OCI-LY1 (cell line): ENCODE results near the gene SFT2D3.

Experiments used
- H2AFZ ChIP-seq: fragments of 200-600 bp; sonication (generic), shearing (Covaris generic); 2 replicates; pipeline ENCODE4 v1.6.0; 2014; ENCODE audit warnings: antibody characterized with exemption, mild to moderate bottlenecking, low read length
- H3F3A ChIP-seq: fragments of 200-600 bp; sonication (generic), shearing (Covaris generic); 2 replicates; pipeline ENCODE4 v1.6.0; 2014; ENCODE audit warnings: mild to moderate bottlenecking, antibody characterized with exemption, low read length, moderate library complexity; ENCODE audit not compliant: insufficient read depth
- H3K27ac ChIP-seq: fragments of 200-600 bp; sonication (generic); 2 replicates; pipeline ENCODE4 v1.5.1; 2014; ENCODE audit warnings: low read length, mixed run types, mild to moderate bottlenecking, low read depth; ENCODE audit not compliant: poor library complexity, severe bottlenecking
- H3K27me3 ChIP-seq: fragments of 200-600 bp; sonication (generic); 2 replicates; pipeline ENCODE4 v1.6.0; 2014; ENCODE audit warnings: antibody characterized with exemption, mild to moderate bottlenecking, low read length, moderate library complexity; ENCODE audit not compliant: insufficient read depth
- H3K36me3 ChIP-seq: fragments of 200-600 bp; sonication (generic); 2 replicates; pipeline ENCODE4 v1.6.1; 2014; ENCODE audit warnings: mild to moderate bottlenecking, antibody characterized with exemption, low read length, moderate library complexity, mixed read lengths; ENCODE audit not compliant: insufficient read depth
- H3K4me1 ChIP-seq: fragments of 200-600 bp; sonication (generic); 2 replicates; pipeline ENCODE4 v1.5.1; 2014; ENCODE audit warnings: mild to moderate bottlenecking, low read length, moderate library complexity; ENCODE audit not compliant: insufficient read depth, severe bottlenecking
- H3K4me2 ChIP-seq: fragments of 200-600 bp; sonication (generic), shearing (Covaris generic); 2 replicates; pipeline ENCODE4 v1.6.1; 2014; ENCODE audit warnings: low read length
- H3K4me3 ChIP-seq: fragments of 200-600 bp; sonication (generic); 2 replicates; pipeline ENCODE4 v1.5.1; 2014; ENCODE audit warnings: low read length, low read depth, mild to moderate bottlenecking, mixed read lengths; ENCODE audit not compliant: poor library complexity, severe bottlenecking
- H3K79me2 ChIP-seq: fragments of 200-600 bp; shearing (Covaris generic); 2 replicates; pipeline ENCODE4 v1.6.1; 2016; ENCODE audit warnings: mixed run types, low read length, mixed read lengths; ENCODE audit not compliant: insufficient read depth
- H3K9ac ChIP-seq: fragments of 200-600 bp; sonication (generic), shearing (Covaris generic); 2 replicates; pipeline ENCODE4 v1.6.1; 2014; ENCODE audit warnings: mild to moderate bottlenecking, low read length, mixed read lengths
- H3K9me2 ChIP-seq: fragments of 200-600 bp; sonication (generic), shearing (Covaris generic); 2 replicates; pipeline ENCODE4 v1.6.1; 2014; ENCODE audit warnings: low read depth, mild to moderate bottlenecking, low read length, mixed read lengths
- H3K9me3 ChIP-seq: fragments of 200-600 bp; shearing (Covaris generic); 2 replicates; pipeline ENCODE4 v1.6.1; 2014; ENCODE audit warnings: low read length, mixed read lengths
- H4K20me1 ChIP-seq: fragments of 200-600 bp; sonication (generic), shearing (Covaris generic); 2 replicates; pipeline ENCODE4 v1.6.0; 2016; ENCODE audit warnings: mild to moderate bottlenecking, low read length; ENCODE audit not compliant: insufficient read depth
- EZH2 ChIP-seq: fragments of 200-600 bp; sonication (generic), shearing (Covaris generic); IDR thresholded peaks from 2 replicates; pipeline ENCODE4 v1.8.0; 2017; ENCODE audit warnings: borderline replicate concordance, mixed run types, mild to moderate bottlenecking, antibody characterized with exemption, low read length, moderate library complexity, mixed read lengths
- TF ChIP-seq, protein P1 (sequence below): fragments of 200-600 bp; sonication (generic), shearing (Covaris generic); IDR thresholded peaks from 2 replicates; pipeline ENCODE4 v1.5.1; 2017; ENCODE audit warnings: mild to moderate bottlenecking, antibody characterized with exemption, low read length, moderate library complexity, mixed read lengths

SFT2D3 gene

DNA sequence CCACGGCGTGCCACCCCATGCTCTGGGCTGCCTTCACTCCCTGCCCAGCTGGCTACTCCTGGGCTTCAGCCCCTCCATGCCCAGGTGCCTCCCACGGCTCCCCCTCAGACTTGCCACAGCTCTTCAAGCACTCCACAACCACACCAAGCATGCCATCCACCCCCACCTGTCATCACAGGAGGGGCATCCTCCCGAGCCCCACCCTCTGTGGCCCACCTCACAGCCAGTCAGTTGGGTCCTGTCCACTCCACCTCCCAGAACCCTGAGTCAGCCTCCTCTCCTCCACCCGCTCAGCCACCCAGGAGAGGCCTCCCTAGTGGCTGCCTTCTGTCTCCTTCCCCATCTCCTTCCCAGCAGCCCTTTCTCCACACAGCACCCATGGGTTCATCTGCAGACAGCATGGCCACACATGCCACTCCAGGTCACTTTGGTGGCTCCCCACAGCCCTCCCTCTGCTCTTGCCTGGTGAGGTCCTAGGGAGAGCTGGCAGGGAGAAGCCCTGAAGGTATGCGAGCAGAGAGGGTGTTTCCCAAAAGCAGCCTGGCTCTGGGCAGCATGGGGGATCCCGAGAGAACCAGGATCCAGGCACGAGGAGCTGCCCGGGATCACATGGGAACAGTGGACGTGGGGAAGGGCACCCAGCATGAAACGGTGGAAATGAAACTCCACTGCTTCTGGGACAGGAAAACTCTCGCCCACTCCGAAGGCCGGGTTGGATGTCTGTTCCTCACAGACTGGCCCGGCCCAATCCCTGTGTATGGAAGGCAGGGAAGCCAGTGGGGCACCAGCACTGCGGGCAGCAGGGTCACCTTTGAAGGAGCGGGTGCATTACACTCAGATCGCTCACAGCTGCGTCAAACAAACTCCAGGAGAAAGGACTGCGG, 28.7 kb upstream of the SFT2D3 start:
- Histone ChIP-seq H3K36me3 (no peaks in the 10 kb centered on the region), H3K9ac (no peak overlapping the region), H3K4me3 (no peak overlapping the region), H3K4me1 (no peaks in the 10 kb centered on the region), H3K79me2 (no peaks in the 10 kb centered on the region), H3K9me3 (no peaks in the 10 kb centered on the region), H3K4me2 (no peak overlapping the region), H3K27me3 (peaks cover 20% of the 10 kb centered on the region; the same call in 1 of the 2 replicates), H3K27ac (no peak overlapping the region), H3K9me2 (no peaks in the 10 kb centered on the region), H4K20me1 (no peaks in the 10 kb centered on the region), H3F3A (no peaks in the 10 kb centered on the region), H2AFZ (no peak overlapping the region)
- no peak for TF ChIP-seq EZH2
- TF ChIP-seq, protein P1, sequence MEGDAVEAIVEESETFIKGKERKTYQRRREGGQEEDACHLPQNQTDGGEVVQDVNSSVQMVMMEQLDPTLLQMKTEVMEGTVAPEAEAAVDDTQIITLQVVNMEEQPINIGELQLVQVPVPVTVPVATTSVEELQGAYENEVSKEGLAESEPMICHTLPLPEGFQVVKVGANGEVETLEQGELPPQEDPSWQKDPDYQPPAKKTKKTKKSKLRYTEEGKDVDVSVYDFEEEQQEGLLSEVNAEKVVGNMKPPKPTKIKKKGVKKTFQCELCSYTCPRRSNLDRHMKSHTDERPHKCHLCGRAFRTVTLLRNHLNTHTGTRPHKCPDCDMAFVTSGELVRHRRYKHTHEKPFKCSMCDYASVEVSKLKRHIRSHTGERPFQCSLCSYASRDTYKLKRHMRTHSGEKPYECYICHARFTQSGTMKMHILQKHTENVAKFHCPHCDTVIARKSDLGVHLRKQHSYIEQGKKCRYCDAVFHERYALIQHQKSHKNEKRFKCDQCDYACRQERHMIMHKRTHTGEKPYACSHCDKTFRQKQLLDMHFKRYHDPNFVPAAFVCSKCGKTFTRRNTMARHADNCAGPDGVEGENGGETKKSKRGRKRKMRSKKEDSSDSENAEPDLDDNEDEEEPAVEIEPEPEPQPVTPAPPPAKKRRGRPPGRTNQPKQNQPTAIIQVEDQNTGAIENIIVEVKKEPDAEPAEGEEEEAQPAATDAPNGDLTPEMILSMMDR = no peak

DNA sequence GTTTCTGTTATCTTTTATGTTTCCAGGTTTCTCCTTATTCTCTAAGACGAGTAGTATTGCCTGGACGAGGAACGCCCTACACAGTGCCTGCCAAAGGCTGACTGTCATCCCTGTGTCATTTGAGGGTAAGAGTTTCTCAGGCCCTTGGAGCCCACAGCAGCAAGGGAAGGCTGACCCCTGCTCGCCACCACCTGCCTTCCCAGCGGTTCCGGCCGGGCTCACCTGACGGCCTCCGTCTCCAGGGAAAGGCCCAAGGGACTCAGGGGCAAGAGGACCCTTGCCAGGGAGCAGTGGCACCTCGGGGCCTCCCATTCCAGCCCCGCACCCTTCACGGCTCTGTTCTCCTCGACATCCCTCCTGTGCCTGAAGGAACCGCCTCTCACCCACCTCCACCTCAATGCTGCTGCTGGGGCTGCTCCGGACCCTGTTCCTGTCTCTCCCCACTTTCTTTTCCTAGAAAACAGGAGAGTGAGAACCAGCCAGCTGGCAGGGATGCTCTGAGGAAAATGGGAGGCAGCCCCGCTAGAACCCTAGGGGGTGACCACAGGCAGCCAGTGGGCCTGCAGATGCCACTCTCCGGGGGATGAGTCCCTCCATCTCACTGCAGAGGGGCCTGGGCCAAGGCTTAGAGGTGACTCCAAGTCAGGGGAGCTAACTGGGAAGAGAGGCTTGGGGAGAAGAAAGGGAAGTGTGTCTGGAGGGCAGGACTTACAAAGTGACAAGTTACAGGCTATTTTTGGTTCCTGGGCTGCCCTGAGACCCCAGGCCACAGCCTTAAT, 27.8 kb upstream of the SFT2D3 start:
- Histone ChIP-seq H3K36me3 (no peaks in the 10 kb centered on the region), H3K4me3 (no peak overlapping the region), H3K27ac (no peak overlapping the region), H3K4me2 (no peak overlapping the region), H3K9me2 (no peaks in the 10 kb centered on the region), H3K27me3 (peaks cover 20% of the 10 kb centered on the region; the same call in 1 of the 2 replicates), H3K9ac (no peak overlapping the region), H3F3A (no peaks in the 10 kb centered on the region), H3K4me1 (no peaks in the 10 kb centered on the region), H4K20me1 (no peaks in the 10 kb centered on the region), H3K79me2 (no peaks in the 10 kb centered on the region), H2AFZ (no peak overlapping the region), H3K9me3 (no peaks in the 10 kb centered on the region)
- TF ChIP-seq, protein P1 = no peak
- TF ChIP-seq EZH2 = no peak

GRCh38 chr2:127674241-127675209, 26.8 kb upstream of the SFT2D3 start:
- H3K9ac ChIP-seq = no peak overlapping the region
- H3K4me1 ChIP-seq = no peaks in the 10 kb centered on the region
- no peaks in the 10 kb centered on the region for H3K79me2 ChIP-seq
- no peaks in the 10 kb centered on the region for H3K36me3 ChIP-seq
- H3K4me2 ChIP-seq = no peak overlapping the region
- no peaks in the 10 kb centered on the region for H3K9me3 ChIP-seq
- H3K27ac ChIP-seq = no peak overlapping the region
- no peak overlapping the region for H3K4me3 ChIP-seq
- no peaks in the 10 kb centered on the region for H4K20me1 ChIP-seq
- no peak for TF ChIP-seq EZH2
- TF ChIP-seq, protein P1 = no peak
- H3F3A ChIP-seq = no peaks in the 10 kb centered on the region
- H2AFZ ChIP-seq = no peak overlapping the region
- no peaks in the 10 kb centered on the region for H3K9me2 ChIP-seq
- peaks cover 20% of the 10 kb centered on the region; the same call in 1 of the 2 replicates for H3K27me3 ChIP-seq
